DOHH2 (cell line): ENCODE data around the gene ROCK2.

Source experiments
- CTCF ChIP-seq: fragments of 200-600 bp; sonication (generic); IDR thresholded peaks from one replicate; pipeline ENCODE4 v1.5.1; 2014; ENCODE audit warnings: antibody characterized with exemption, mild to moderate bottlenecking, low read depth, low read length; ENCODE audit not compliant: poor library complexity, severe bottlenecking
- EZH2phosphoT487 ChIP-seq: fragments of 200-600 bp; sonication (generic); IDR thresholded peaks from 2 replicates; pipeline ENCODE4 v1.6.1; 2017; ENCODE audit warnings: borderline replicate concordance, mild to moderate bottlenecking, antibody characterized with exemption, low read length, moderate library complexity, mixed read lengths

DNA sequence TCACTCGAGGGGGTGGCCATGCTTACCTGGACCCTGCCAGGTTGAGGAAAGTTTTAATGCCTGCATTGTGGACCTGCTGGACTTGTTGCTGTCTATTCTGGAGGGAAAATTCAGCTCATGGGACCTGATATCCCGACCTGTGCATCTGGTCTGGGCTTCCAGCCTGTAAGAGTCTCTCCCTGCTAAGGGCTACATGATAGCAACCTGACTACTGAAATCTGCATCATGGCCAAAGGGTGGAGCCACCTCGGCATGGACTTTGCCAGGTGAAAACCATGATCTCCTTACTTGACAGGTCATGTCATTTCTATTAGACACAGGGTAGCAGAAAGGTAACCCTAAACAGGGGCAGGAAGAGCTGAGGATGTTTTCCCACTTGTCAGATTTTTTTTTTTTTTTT is 202.1 kb downstream of the ROCK2 start:
- TF ChIP-seq CTCF, result no peak
- no peak for TF ChIP-seq EZH2phosphoT487
